Placental epithelial cell (primary cell): ENCODE measurements around the gene HBM. TPM values are rescaled to one million over a fixed set of nuclear protein-coding genes. Genes with fewer than 3 reads are reported as not detected.

ENCODE experiments used
- small RNA-seq: library from RNA; depleted of rRNA; stranded (forward); fragments of <200 nt; gene quantifications from one replicate; pipeline ENCODE3, GENCODE V24; 2012
- total RNA-seq: library from RNA; depleted of rRNA; stranded (reverse); fragments of >200 nt; gene quantifications from 2 replicates; pipeline ENCODE4 v1.2.3, GENCODE V29; 2012

Gene HBM
- not detected in 2 replicates for total RNA-seq

GRCh38 chr16:165539-166374 is at the start of gene HBM:
Gene HBM (plus strand): TSS chr16:165978. CDS start chr16:165998, 20 bp downstream.

GRCh38 chr16:152141-153128 is 13.3 kb upstream of the HBM start, which contains the start of gene HBZ:
Gene HBZ (plus strand): TSS chr16:152644. CDS start chr16:152910, 266 bp downstream.

DNA sequence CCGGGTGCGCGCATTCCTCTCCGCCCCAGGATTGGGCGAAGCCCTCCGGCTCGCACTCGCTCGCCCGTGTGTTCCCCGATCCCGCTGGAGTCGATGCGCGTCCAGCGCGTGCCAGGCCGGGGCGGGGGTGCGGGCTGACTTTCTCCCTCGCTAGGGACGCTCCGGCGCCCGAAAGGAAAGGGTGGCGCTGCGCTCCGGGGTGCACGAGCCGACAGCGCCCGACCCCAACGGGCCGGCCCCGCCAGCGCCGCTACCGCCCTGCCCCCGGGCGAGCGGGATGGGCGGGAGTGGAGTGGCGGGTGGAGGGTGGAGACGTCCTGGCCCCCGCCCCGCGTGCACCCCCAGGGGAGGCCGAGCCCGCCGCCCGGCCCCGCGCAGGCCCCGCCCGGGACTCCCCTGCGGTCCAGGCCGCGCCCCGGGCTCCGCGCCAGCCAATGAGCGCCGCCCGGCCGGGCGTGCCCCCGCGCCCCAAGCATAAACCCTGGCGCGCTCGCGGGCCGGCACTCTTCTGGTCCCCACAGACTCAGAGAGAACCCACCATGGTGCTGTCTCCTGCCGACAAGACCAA is 6.7 kb downstream of the HBM start, which contains the start of gene HBA2:
TSS of gene HBA2 (plus strand) at position 503 of the 568 bp plus-strand sequence. CDS start at position 540, 37 bp downstream.

GRCh38 chr16:176477-177382 is 11.0 kb downstream of the HBM start, which contains the start of gene HBA1:
Gene HBA1 (plus strand): TSS chr16:176680. CDS start chr16:176717, 37 bp downstream.

DNA sequence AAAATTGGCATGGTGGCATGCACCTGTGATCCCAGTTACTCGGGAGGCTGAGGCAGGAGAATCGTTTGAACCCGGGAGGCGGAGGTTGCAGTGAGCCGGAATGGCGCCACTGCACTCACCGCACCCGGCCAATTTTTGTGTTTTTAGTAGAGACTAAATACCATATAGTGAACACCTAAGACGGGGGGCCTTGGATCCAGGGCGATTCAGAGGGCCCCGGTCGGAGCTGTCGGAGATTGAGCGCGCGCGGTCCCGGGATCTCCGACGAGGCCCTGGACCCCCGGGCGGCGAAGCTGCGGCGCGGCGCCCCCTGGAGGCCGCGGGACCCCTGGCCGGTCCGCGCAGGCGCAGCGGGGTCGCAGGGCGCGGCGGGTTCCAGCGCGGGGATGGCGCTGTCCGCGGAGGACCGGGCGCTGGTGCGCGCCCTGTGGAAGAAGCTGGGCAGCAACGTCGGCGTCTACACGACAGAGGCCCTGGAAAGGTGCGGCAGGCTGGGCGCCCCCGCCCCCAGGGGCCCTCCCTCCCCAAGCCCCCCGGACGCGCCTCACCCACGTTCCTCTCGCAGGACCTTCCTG is 14.4 kb downstream of the HBM start, which contains the start of gene HBQ1:
TSS of gene HBQ1 (plus strand) at position 359 of the 575 bp plus-strand sequence. CDS start at position 387, 28 bp downstream.

Small RNA genes lying within 50 kb of the gene (small RNA-seq; reads per million reads assigned to genes)
- not detected for gene RF00019

Other genes starting within 250 kb of the HBM start
- 1.2 and 2.1 TPM in 2 replicates for gene POLR3K, start 112.4 kb upstream of the HBM start, total RNA-seq
- gene SNRNP25, start 112.2 kb upstream of the HBM start, total RNA-seq = 13.7 and 27.8 TPM in 2 replicates
- gene RHBDF1, start 93.3 kb upstream of the HBM start, total RNA-seq = 41.8 and 43.2 TPM in 2 replicates
- gene MPG, start 87.8 kb upstream of the HBM start, total RNA-seq = 161 and 204 TPM in 2 replicates
- gene NPRL3, start 27.3 kb upstream of the HBM start, total RNA-seq = 10.5 and 14.1 TPM in 2 replicates
- not detected in 2 replicates for gene HBZ, start 13.3 kb upstream of the HBM start, total RNA-seq
- gene HBA2, start 6.9 kb downstream of the HBM start, total RNA-seq = not detected in 2 replicates
- gene HBA1, start 10.7 kb downstream of the HBM start, total RNA-seq = not detected in 2 replicates
- not detected in 2 replicates for gene HBQ1, start 14.5 kb downstream of the HBM start, total RNA-seq
- gene LUC7L, start 63.5 kb downstream of the HBM start, total RNA-seq = 35.5 and 52.6 TPM in 2 replicates
- 59.7 and 67.1 TPM in 2 replicates for gene FAM234A, start 68.8 kb downstream of the HBM start, total RNA-seq
- not detected in 2 replicates for gene RGS11, start 110.0 kb downstream of the HBM start, total RNA-seq
- not detected in 2 replicates for gene ARHGDIG, start 114.6 kb downstream of the HBM start, total RNA-seq
- not detected in 2 replicates for gene PDIA2, start 117.2 kb downstream of the HBM start, total RNA-seq
- 20.9 and 28.7 TPM in 2 replicates for gene AXIN1, start 186.7 kb downstream of the HBM start, total RNA-seq
- gene MRPL28, start 204.6 kb downstream of the HBM start, total RNA-seq = 45.5 and 89.7 TPM in 2 replicates
- 38.1 and 67.2 TPM in 2 replicates for gene PGAP6, start 216.0 kb downstream of the HBM start, total RNA-seq
- gene NME4, start 231.2 kb downstream of the HBM start, total RNA-seq = 109 and 129 TPM in 2 replicates
- 9.0 and 14.5 TPM in 2 replicates for gene DECR2, start 235.9 kb downstream of the HBM start, total RNA-seq